ENCODE data around the gene FRAT1. TPM values are rescaled to one million over a fixed set of nuclear protein-coding genes. Genes with fewer than 3 reads are reported as not detected.

Gene FRAT1
- polyA plus RNA-seq, 2 of the 4 experiments (the other 2 are of a cell fraction) = 1.5 to 2.3 TPM

GRCh38 chr10:97363071-97363470 lies 44.0 kb downstream of the FRAT1 start:
- FAIRE-seq = no peak
- POLR2A ChIA-PET = no interaction called here

GRCh38 chr10:97365761-97366351 lies 46.8 kb downstream of the FRAT1 start:
- H3K4me1 ChIP-seq = no peaks in the 10 kb centered on the region
- FAIRE-seq = no peak
- no peak overlapping the region for H3K4me3 ChIP-seq
- ChIA-PET CTCF (interaction anchor here (1.0 to 1.5 kb wide), 3 partner anchors 22 to 169 kb away, joined by 3 to 4 read pairs (median 4); no protein-coding TSS in a partner anchor), POLR2A (no interaction called here)
- TF ChIP-seq FOXS1 (CRISPR knock-in tag; IDR thresholded peaks at IDR 0.05) (no peak), JUN (IDR thresholded peaks at IDR 0.05) (no peak), BCL3 (IDR thresholded peaks at IDR 0.05) (no peak), ELK1 (IDR thresholded peaks at IDR 0.05; ENCODE audit: low read depth, low read length) (no peak), RNF2 (IDR thresholded peaks at IDR 0.05; ENCODE audit: borderline replicate concordance, low read depth) (no peak), GATA3 (IDR thresholded peaks at IDR 0.05; ENCODE audit: borderline replicate concordance) (no peak), POLR2A (IDR thresholded peaks at IDR 0.05; ENCODE audit: low read length) (no peak), MAZ (IDR thresholded peaks at IDR 0.05; ENCODE audit: borderline replicate concordance, low read depth, low read length) (no peak), RCOR1 (IDR thresholded peaks at IDR 0.05; ENCODE audit: low read depth, low read length) (no peak), E2F6 (IDR thresholded peaks at IDR 0.05; ENCODE audit: borderline replicate concordance, low read depth) (no peak)
- 88% methylated on average over 16 of the region's 19 CpGs for WGBS (ENCODE audit: missing lambda C conversion rate)
- no peak overlapping the region for H3K4me2 ChIP-seq
- no peak for ATAC-seq
- DNase-seq (ENCODE audit: low read depth in 1 of 2, low spot score in 1 of 2) = no peak
- no peak overlapping the region for H3K27ac ChIP-seq
- H3K9me3 ChIP-seq = no peaks in the 10 kb centered on the region

More at GRCh38 chr10:97363071-97363470, 44.0 kb downstream of the FRAT1 start:
- 100% methylated on average over 4 of the region's 4 CpGs for WGBS (ENCODE audit: missing lambda C conversion rate)
- ATAC-seq (no peak), DNase-seq (ENCODE audit: low read depth in 1 of 2, low spot score in 1 of 2) (no peak)
- no peak overlapping the region for H3K4me3 ChIP-seq
- H3K27ac ChIP-seq = no peak overlapping the region
- H3K4me1 ChIP-seq = no peaks in the 10 kb centered on the region
- no peak for TF ChIP-seq CTCF (IDR thresholded peaks at IDR 0.05)
- TF ChIP-seq BCL3 (IDR thresholded peaks at IDR 0.05) = no peak
- no peak overlapping the region for H3K4me2 ChIP-seq
- CTCF ChIA-PET = no interaction called here
- H3K9me3 ChIP-seq = no peaks in the 10 kb centered on the region

- Histone ChIP-seq H3K4me1 (no peaks in the 10 kb centered on the region), H3K4me2 (no peak overlapping the region), H3K9me3 (no peaks in the 10 kb centered on the region), H3K27ac (no peak overlapping the region), H3K4me3 (no peak overlapping the region)
- CTCF ChIA-PET = interaction anchor here (1.4 to 1.5 kb wide), 2 partner anchors 15 to 88 kb away, joined by 3 to 4 read pairs; no protein-coding TSS in a partner anchor
- no peak for TF ChIP-seq HES2 (IDR thresholded peaks at IDR 0.05)
- TF ChIP-seq CEBPB (IDR thresholded peaks at IDR 0.05) = no peak
- TF ChIP-seq SREBF2 (IDR thresholded peaks at IDR 0.05) = no peak
- no peak for TF ChIP-seq ESRRA (IDR thresholded peaks at IDR 0.05; ENCODE audit: borderline replicate concordance, low read length)
- TF ChIP-seq RARB (CRISPR knock-in tag; IDR thresholded peaks at IDR 0.05) = no peak
- no peak for TF ChIP-seq FOSL2 (IDR thresholded peaks at IDR 0.05)
- no peak for TF ChIP-seq FOSL2 (CRISPR knock-in tag; IDR thresholded peaks at IDR 0.05)
- no peak for TF ChIP-seq PHF8 (IDR thresholded peaks at IDR 0.05; ENCODE audit: borderline replicate concordance, low read depth)
- no peak for TF ChIP-seq SMC3 (IDR thresholded peaks at IDR 0.05)
- TF ChIP-seq ELK1 (IDR thresholded peaks at IDR 0.05; ENCODE audit: low read depth, low read length) = no peak
- TF ChIP-seq HOXA7 (CRISPR knock-in tag; IDR thresholded peaks at IDR 0.05) = no peak
- TF ChIP-seq CBX2 (IDR thresholded peaks at IDR 0.05; ENCODE audit: borderline replicate concordance, low read depth) = no peak
- TF ChIP-seq BHLHE40 (IDR thresholded peaks at IDR 0.05; ENCODE audit: low read depth, low read length) = no peak
- WGBS (ENCODE audit: missing lambda C conversion rate) = 95% methylated on average over 11 of the region's 11 CpGs
- no peak for DNase-seq (ENCODE audit: low read depth in 1 of 2, low spot score in 1 of 2)
- no peak for ATAC-seq
- FAIRE-seq = no peak
- POLR2A ChIA-PET = no interaction called here
These were observed 47.5 kb downstream of the FRAT1 start for GRCh38 chr10:97366572-97366971.

Measured in A549 (cell line).